ENCODE results near the gene TBX15.

DNA sequence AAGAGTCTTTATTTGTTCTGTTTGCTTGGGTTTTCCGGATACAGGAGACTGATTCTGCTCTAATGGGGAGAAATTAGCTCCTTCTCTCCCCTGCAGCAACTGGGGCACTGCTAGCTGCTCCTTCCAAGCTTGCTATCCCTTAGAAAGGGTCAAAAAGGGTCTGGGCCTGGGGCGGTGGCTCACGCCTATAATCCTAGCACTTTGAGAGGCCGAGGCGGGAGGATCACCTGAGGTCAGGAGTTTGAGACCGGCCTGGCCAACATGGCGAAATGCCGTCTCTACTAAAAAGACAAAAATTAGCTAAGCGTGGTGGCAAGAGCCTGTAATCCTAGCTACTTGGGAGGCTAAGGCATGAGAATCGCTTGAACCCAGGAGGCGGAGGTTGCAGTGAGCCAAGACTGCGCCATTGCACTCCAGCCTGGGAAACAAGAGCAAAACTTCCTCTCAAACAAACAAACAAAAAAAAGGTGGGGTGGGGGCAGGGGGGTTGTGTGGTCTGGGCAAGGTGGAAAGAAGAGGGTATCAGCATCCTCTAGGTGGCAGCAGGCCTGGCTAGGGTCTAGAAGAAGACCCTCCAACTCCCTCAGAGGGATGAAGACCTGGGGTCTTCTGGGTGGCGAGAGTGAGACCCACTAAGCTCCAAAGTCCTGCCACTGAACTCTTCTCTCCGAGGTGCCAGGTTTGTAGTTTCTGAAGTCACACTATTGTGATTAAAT is 15.4 kb upstream of the TBX15 start:
- TF ChIP-seq POLR2AphosphoS5 (IDR thresholded peaks at IDR 0.05; ENCODE audit: borderline replicate concordance, low read depth, low read length) (no peak), EZH2 (IDR thresholded peaks at IDR 0.05) (no peak), FOXP2 (optimal IDR thresholded peaks at IDR 0.05; ENCODE audit: control extremely low read depth, extremely low read length, insufficient read depth) (no peak)
